Loucy (cell line): ENCODE measurements around the gene DTWD1.

Experiments used
- H2AFZ ChIP-seq: fragments of 200-600 bp; sonication (generic); 2 replicates; pipeline ENCODE4 v1.6.0; 2016; ENCODE audit warnings: antibody characterized with exemption, mild to moderate bottlenecking, low read length, moderate library complexity
- H3F3A ChIP-seq: fragments of 200-600 bp; 2 replicates; pipeline ENCODE4 v1.6.0; 2016; ENCODE audit warnings: antibody characterized with exemption, low read depth, mild to moderate bottlenecking
- H3K27me3 ChIP-seq: fragments of 200-600 bp; sonication (generic); 2 replicates; pipeline ENCODE4 v1.6.1; 2014; ENCODE audit warnings: low read length, mild to moderate bottlenecking; ENCODE audit not compliant: insufficient read depth, poor library complexity, severe bottlenecking
- H3K36me3 ChIP-seq: fragments of 200-600 bp; sonication (generic); 2 replicates; pipeline ENCODE4 v1.6.1; 2016; ENCODE audit warnings: low read length; ENCODE audit not compliant: insufficient read depth
- H3K4me1 ChIP-seq: fragments of 200-600 bp; sonication (generic); 2 replicates; pipeline ENCODE4 v1.5.1; 2014; ENCODE audit warnings: low read length, mild to moderate bottlenecking; ENCODE audit not compliant: insufficient read depth, poor library complexity, severe bottlenecking
- H3K4me2 ChIP-seq: fragments of 200-600 bp; sonication (generic); 2 replicates; pipeline ENCODE4 v1.6.0; 2014; ENCODE audit warnings: antibody characterized with exemption, low read length, low read depth, mild to moderate bottlenecking; ENCODE audit not compliant: poor library complexity, severe bottlenecking
- H3K4me3 ChIP-seq: fragments of 200-600 bp; sonication (generic); 2 replicates; pipeline ENCODE4 v1.5.1; 2014; ENCODE audit warnings: low read length, mild to moderate bottlenecking, mixed read lengths; ENCODE audit not compliant: poor library complexity, severe bottlenecking
- H3K79me2 ChIP-seq: fragments of 200-600 bp; sonication (generic); 2 replicates; pipeline ENCODE4 v1.6.1; 2014; ENCODE audit warnings: low read length; ENCODE audit not compliant: insufficient read depth
- H3K9ac ChIP-seq: fragments of 200-600 bp; sonication (generic); 2 replicates; pipeline ENCODE4 v1.6.0; 2014; ENCODE audit warnings: mild to moderate bottlenecking, low read depth, low read length, moderate library complexity; ENCODE audit not compliant: poor library complexity, severe bottlenecking
- H3K9me2 ChIP-seq: fragments of 200-600 bp; sonication (generic); replicated peaks from 2 replicates; pipeline ENCODE4 v1.6.1; 2016; ENCODE audit warnings: low read depth, low read length, mixed read lengths
- H3K9me3 ChIP-seq: fragments of 200-600 bp; sonication (generic); 2 replicates; pipeline ENCODE4 v1.6.1; 2014; ENCODE audit warnings: mild to moderate bottlenecking, antibody characterized with exemption, low read length, low read depth; ENCODE audit not compliant: insufficient read depth
- H4K20me1 ChIP-seq: fragments of 200-600 bp; sonication (generic); 2 replicates; pipeline ENCODE4 v1.6.0; 2014; ENCODE audit warnings: antibody characterized with exemption, low read length, mild to moderate bottlenecking; ENCODE audit not compliant: insufficient read depth, poor library complexity, severe bottlenecking
- CTCF ChIP-seq: fragments of 200-600 bp; sonication (generic); conservative IDR thresholded peaks from 2 replicates; pipeline ENCODE4 v1.5.1; 2014; ENCODE audit warnings: mild to moderate bottlenecking, antibody characterized with exemption, low read length
- EZH2phosphoT487 ChIP-seq: fragments of 200-600 bp; IDR thresholded peaks from 2 replicates; pipeline ENCODE4 v1.6.1; 2018; ENCODE audit warnings: antibody characterized with exemption, mild to moderate bottlenecking, moderate library complexity, borderline replicate concordance

DTWD1 gene

DNA sequence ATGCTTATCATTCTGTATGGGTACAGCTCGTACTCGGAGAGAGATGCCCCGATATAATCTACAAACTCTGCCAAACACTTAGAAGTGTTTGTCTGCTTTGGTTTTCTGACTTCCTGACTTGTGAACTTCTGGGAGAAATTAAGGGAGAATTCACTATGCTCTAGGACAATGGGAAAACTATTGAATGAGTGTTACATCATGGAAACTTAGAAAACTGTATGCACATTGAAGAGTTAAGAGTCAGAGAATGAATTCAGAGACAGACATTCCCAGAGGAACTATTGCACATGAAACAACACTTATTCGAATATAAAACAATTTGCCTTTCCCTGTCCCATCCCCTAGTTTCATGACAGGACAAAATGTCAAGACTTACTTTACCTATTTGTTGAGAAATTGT, 57.8 kb downstream of the DTWD1 start:
- H2AFZ ChIP-seq = no peak overlapping the region
- no peak overlapping the region for H3K4me3 ChIP-seq
- no peaks in the 10 kb centered on the region for H3K4me1 ChIP-seq
- H3K27me3 ChIP-seq = no peaks in the 10 kb centered on the region
- H3K9me3 ChIP-seq = no peaks in the 10 kb centered on the region
- no peaks in the 10 kb centered on the region for H3F3A ChIP-seq
- no peaks in the 10 kb centered on the region for H3K9me2 ChIP-seq
- no peaks in the 10 kb centered on the region for H3K79me2 ChIP-seq
- H3K36me3 ChIP-seq = no peaks in the 10 kb centered on the region
- no peak overlapping the region for H3K4me2 ChIP-seq
- H4K20me1 ChIP-seq = no peaks in the 10 kb centered on the region
- H3K9ac ChIP-seq = no peak overlapping the region
- no peak for TF ChIP-seq EZH2phosphoT487
- TF ChIP-seq CTCF = no peak

- Histone ChIP-seq H3K4me1 (no peaks in the 10 kb centered on the region), H3K9ac (no peak overlapping the region), H2AFZ (no peak overlapping the region), H3K9me2 (no peaks in the 10 kb centered on the region), H3K36me3 (no peaks in the 10 kb centered on the region), H3F3A (no peaks in the 10 kb centered on the region), H3K79me2 (no peaks in the 10 kb centered on the region), H3K4me2 (no peak overlapping the region), H3K27me3 (no peaks in the 10 kb centered on the region), H4K20me1 (no peaks in the 10 kb centered on the region), H3K9me3 (no peaks in the 10 kb centered on the region), H3K4me3 (no peak overlapping the region)
- TF ChIP-seq EZH2phosphoT487 (no peak), CTCF (no peak)
Measured at GRCh38 chr15:49686599-49686998, 65.8 kb downstream of the DTWD1 start.

GRCh38 chr15:49688135-49688790, 67.4 kb downstream of the DTWD1 start:
- H3K9me3 ChIP-seq = no peaks in the 10 kb centered on the region

More at GRCh38 chr15:49688135-49688790, 67.4 kb downstream of the DTWD1 start:
- TF ChIP-seq EZH2phosphoT487 = no peak
- no peak for TF ChIP-seq CTCF
- no peak overlapping the region for H3K4me2 ChIP-seq
- no peaks in the 10 kb centered on the region for H3K4me1 ChIP-seq
- H3F3A ChIP-seq = no peaks in the 10 kb centered on the region
- no peaks in the 10 kb centered on the region for H3K9me2 ChIP-seq
- H3K27me3 ChIP-seq = no peaks in the 10 kb centered on the region
- no peak overlapping the region for H2AFZ ChIP-seq
- H3K9ac ChIP-seq = no peak overlapping the region
- no peaks in the 10 kb centered on the region for H3K36me3 ChIP-seq
- no peaks in the 10 kb centered on the region for H4K20me1 ChIP-seq
- H3K4me3 ChIP-seq = no peak overlapping the region
- H3K79me2 ChIP-seq = no peaks in the 10 kb centered on the region
